Hepatocyte (in vitro differentiated cells): ENCODE data around the gene CRMP1. TPM values are rescaled to one million over a fixed set of nuclear protein-coding genes. Genes with fewer than 3 reads are reported as not detected.

Source experiments
- DNase-seq: peaks from one replicate; pipeline ENCODE4 v3.0.0-alpha.2; 2016; ENCODE audit warnings: low spot score
- H2AFZ ChIP-seq: fragments of 200-600 bp; sonication (generic); 2 replicates; pipeline ENCODE4 v1.6.0; 2016; ENCODE audit warnings: antibody characterized with exemption, mild to moderate bottlenecking
- H3K27ac ChIP-seq: fragments of 200-600 bp; sonication (generic); 2 replicates; pipeline ENCODE4 v1.5.1; 2016; ENCODE audit warnings: mild to moderate bottlenecking
- H3K27me3 ChIP-seq: fragments of 200-600 bp; sonication (generic); 2 replicates; pipeline ENCODE4 v1.6.1; 2016
- H3K36me3 ChIP-seq: fragments of 200-600 bp; sonication (generic); replicated peaks from 2 replicates; pipeline ENCODE4 v1.5.1; 2016; ENCODE audit warnings: low read depth; ENCODE audit not compliant: insufficient read depth
- H3K4me1 ChIP-seq: fragments of 200-600 bp; sonication (generic); 2 replicates; pipeline ENCODE4 v1.5.1; 2016; ENCODE audit warnings: mild to moderate bottlenecking, moderate library complexity; ENCODE audit not compliant: insufficient read depth
- H3K4me2 ChIP-seq: fragments of 200-600 bp; sonication (generic); 2 replicates; pipeline ENCODE4 v1.6.0; 2016
- H3K4me3 ChIP-seq: fragments of 200-600 bp; sonication (generic); 2 replicates; pipeline ENCODE4 v1.5.1; 2016; ENCODE audit warnings: mild to moderate bottlenecking
- H3K79me2 ChIP-seq: fragments of 200-600 bp; sonication (generic); 2 replicates; pipeline ENCODE4 v1.6.0; 2017; ENCODE audit warnings: mild to moderate bottlenecking
- H3K9me2 ChIP-seq: fragments of 200-600 bp; sonication (generic); replicated peaks from 2 replicates; pipeline ENCODE4 v1.6.0; 2017; ENCODE audit warnings: mild to moderate bottlenecking; ENCODE audit not compliant: insufficient read depth
- H3K9me3 ChIP-seq: fragments of 200-600 bp; sonication (generic); 2 replicates; pipeline ENCODE4 v1.5.1; 2016; ENCODE audit warnings: low read depth, mild to moderate bottlenecking
- H4K20me1 ChIP-seq: fragments of 200-600 bp; sonication (generic); 2 replicates; pipeline ENCODE4 v1.6.0; 2016; ENCODE audit warnings: mild to moderate bottlenecking; ENCODE audit not compliant: insufficient read depth, poor library complexity, severe bottlenecking
- EZH2 ChIP-seq: fragments of 200-600 bp; sonication (generic); IDR thresholded peaks from 2 replicates; pipeline ENCODE4 v1.6.1; 2016; ENCODE audit warnings: antibody characterized with exemption, mild to moderate bottlenecking, borderline replicate concordance
- EZH2phosphoT487 ChIP-seq: fragments of 200-600 bp; sonication (generic); IDR thresholded peaks from one replicate; pipeline ENCODE4 v1.6.1; 2018; ENCODE audit warnings: antibody characterized with exemption, mild to moderate bottlenecking, low read depth, moderate library complexity; ENCODE audit not compliant: unreplicated experiment, severe bottlenecking
- WGBS: methylation state at CpG from one replicate; pipeline ENCODE4 v1.1.6; 2016; ENCODE audit warnings: low lambda C conversion rate; ENCODE audit errors: missing lambda C conversion rate; 5-methylcytosine and 5-hydroxymethylcytosine counted together
- polyA plus RNA-seq: library from polyadenylated mRNA; unstranded; fragments of >200 nt; fragmentation: Nextera tagmentation; extraction: Ambion mirVana; gene quantifications from 2 replicates; pipeline ENCODE4 v1.2.1, GENCODE V29; 2016
- total RNA-seq: library from RNA; depleted of rRNA; stranded (reverse); fragments of >200 nt; gene quantifications from 2 replicates; pipeline ENCODE4 v1.2.3, GENCODE V29; 2014
- TF ChIP-seq, protein P1 (sequence below): fragments of 200-600 bp; sonication (generic); IDR thresholded peaks from 2 replicates; pipeline ENCODE4 v1.5.1; 2016; ENCODE audit warnings: antibody characterized with exemption, mild to moderate bottlenecking; ENCODE audit not compliant: poor library complexity

CRMP1 gene
- total and polyA plus RNA-seq, 2 experiments from 2014 or later = 12.5 to 12.9 TPM

GRCh38 chr4:5908876-5909427, 16.1 kb upstream of the CRMP1 start:
- Histone ChIP-seq H3K4me2 (no peak overlapping the region), H3K79me2 (no peaks in the 10 kb centered on the region), H3K27ac (no peak overlapping the region), H4K20me1 (no peaks in the 10 kb centered on the region), H3K4me3 (no peak overlapping the region), H2AFZ (no peak overlapping the region), H3K9me3 (no peaks in the 10 kb centered on the region), H3K4me1 (no peaks in the 10 kb centered on the region), H3K36me3 (no peaks in the 10 kb centered on the region), H3K9me2 (no peaks in the 10 kb centered on the region), H3K27me3 (peaks cover 15% of the 10 kb centered on the region)
- TF ChIP-seq, protein P1, sequence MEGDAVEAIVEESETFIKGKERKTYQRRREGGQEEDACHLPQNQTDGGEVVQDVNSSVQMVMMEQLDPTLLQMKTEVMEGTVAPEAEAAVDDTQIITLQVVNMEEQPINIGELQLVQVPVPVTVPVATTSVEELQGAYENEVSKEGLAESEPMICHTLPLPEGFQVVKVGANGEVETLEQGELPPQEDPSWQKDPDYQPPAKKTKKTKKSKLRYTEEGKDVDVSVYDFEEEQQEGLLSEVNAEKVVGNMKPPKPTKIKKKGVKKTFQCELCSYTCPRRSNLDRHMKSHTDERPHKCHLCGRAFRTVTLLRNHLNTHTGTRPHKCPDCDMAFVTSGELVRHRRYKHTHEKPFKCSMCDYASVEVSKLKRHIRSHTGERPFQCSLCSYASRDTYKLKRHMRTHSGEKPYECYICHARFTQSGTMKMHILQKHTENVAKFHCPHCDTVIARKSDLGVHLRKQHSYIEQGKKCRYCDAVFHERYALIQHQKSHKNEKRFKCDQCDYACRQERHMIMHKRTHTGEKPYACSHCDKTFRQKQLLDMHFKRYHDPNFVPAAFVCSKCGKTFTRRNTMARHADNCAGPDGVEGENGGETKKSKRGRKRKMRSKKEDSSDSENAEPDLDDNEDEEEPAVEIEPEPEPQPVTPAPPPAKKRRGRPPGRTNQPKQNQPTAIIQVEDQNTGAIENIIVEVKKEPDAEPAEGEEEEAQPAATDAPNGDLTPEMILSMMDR = no peak
- TF ChIP-seq EZH2phosphoT487 (no peak), EZH2 (no peak)
- DNase-seq = no peak
- WGBS = 79% methylated on average over 3 of the region's 3 CpGs

- Histone ChIP-seq H3K27me3 (peaks cover 20% of the 10 kb centered on the region), H3K4me1 (no peaks in the 10 kb centered on the region), H2AFZ (no peak overlapping the region), H3K27ac (no peak overlapping the region), H3K9me3 (no peaks in the 10 kb centered on the region), H3K36me3 (no peaks in the 10 kb centered on the region), H3K4me2 (no peak overlapping the region), H4K20me1 (no peaks in the 10 kb centered on the region), H3K4me3 (no peak overlapping the region), H3K79me2 (no peaks in the 10 kb centered on the region), H3K9me2 (no peaks in the 10 kb centered on the region)
- TF ChIP-seq, protein P1 = no peak
- no peak for TF ChIP-seq EZH2phosphoT487
- TF ChIP-seq EZH2 = no peak
- DNase-seq = no peak
- WGBS = 38% methylated on average over 5 of the region's 5 CpGs
These were observed 13.3 kb upstream of the CRMP1 start for GRCh38 chr4:5906191-5906590.

- H3K79me2 ChIP-seq = no peaks in the 10 kb centered on the region
- no peaks in the 10 kb centered on the region for H3K36me3 ChIP-seq
- no peak overlapping the region for H2AFZ ChIP-seq
- H3K27ac ChIP-seq = no peak overlapping the region
- no peaks in the 10 kb centered on the region for H3K4me1 ChIP-seq
- H4K20me1 ChIP-seq = no peaks in the 10 kb centered on the region
- TF ChIP-seq, protein P1 = no peak
- no peak for TF ChIP-seq EZH2
- TF ChIP-seq EZH2phosphoT487 = no peak
- H3K9me2 ChIP-seq = no peaks in the 10 kb centered on the region
- peaks cover 20% of the 10 kb centered on the region for H3K27me3 ChIP-seq
- DNase-seq = no peak
- H3K9me3 ChIP-seq = no peaks in the 10 kb centered on the region
- no peak overlapping the region for H3K4me3 ChIP-seq
- 9% methylated on average over 7 of the region's 8 CpGs for whole genome bisulfite sequencing
- no peak overlapping the region for H3K4me2 ChIP-seq
These were observed 12.8 kb upstream of the CRMP1 start for GRCh38 chr4:5905714-5906113.
